Trophoblast cell (in vitro differentiated cells and primary cell): ENCODE measurements around the gene GNAL.

ENCODE experiments used
- DNase-seq, 2 donors: peaks; one replicate each; pipeline ENCODE4 v3.0.0-alpha.2; 2016
- H2AFZ ChIP-seq: 2 replicates; pipeline ENCODE4 v1.6.1; 2013; ENCODE audit warnings: low read length, moderate library complexity, mild to moderate bottlenecking; ENCODE audit not compliant: insufficient read depth, poor library complexity
- H2AK5ac ChIP-seq: 2 replicates; pipeline ENCODE4 v1.6.1; 2013; ENCODE audit warnings: mild to moderate bottlenecking, low read length
- H2BK120ac ChIP-seq: 2 replicates; pipeline ENCODE4 v1.6.1; 2013; ENCODE audit warnings: low read length, mild to moderate bottlenecking, moderate library complexity; ENCODE audit not compliant: insufficient read depth, poor library complexity
- H2BK12ac ChIP-seq: 2 replicates; pipeline ENCODE4 v1.6.1; 2013; ENCODE audit warnings: mild to moderate bottlenecking, low read length, moderate library complexity
- H2BK5ac ChIP-seq: 2 replicates; pipeline ENCODE4 v1.6.1; 2013; ENCODE audit warnings: low read length, low read depth, moderate library complexity, mild to moderate bottlenecking; ENCODE audit not compliant: poor library complexity
- H3K14ac ChIP-seq: 2 replicates; pipeline ENCODE4 v1.6.1; 2013; ENCODE audit warnings: mild to moderate bottlenecking, low read length
- H3K18ac ChIP-seq: 2 replicates; pipeline ENCODE4 v1.6.1; 2013; ENCODE audit warnings: mild to moderate bottlenecking, low read length
- H3K23ac ChIP-seq: 2 replicates; pipeline ENCODE4 v1.6.1; 2013; ENCODE audit warnings: low read length
- H3K27ac ChIP-seq: 2 replicates; pipeline ENCODE4 v1.5.1; 2013; ENCODE audit warnings: low read depth, mild to moderate bottlenecking, inconsistent platforms, low read length, moderate library complexity
- H3K27me3 ChIP-seq: 2 replicates; pipeline ENCODE4 v1.6.1; 2013; ENCODE audit warnings: inconsistent platforms, mild to moderate bottlenecking, low read length, moderate library complexity; ENCODE audit not compliant: insufficient read depth
- H3K36me3 ChIP-seq, 2 experiments: 1 replicate in 1 of 2; 2 replicates in 1 of 2; pipeline ENCODE4 v1.6.1; 2013; ENCODE audit warnings: low read length in 2 of 2, mild to moderate bottlenecking in 2 of 2, moderate library complexity in 1 of 2; ENCODE audit not compliant: insufficient read depth in 2 of 2, control insufficient read depth in 1 of 2
- H3K4ac ChIP-seq: 2 replicates; pipeline ENCODE4 v1.6.1; 2013; ENCODE audit warnings: low read depth, mild to moderate bottlenecking, low read length, moderate library complexity
- H3K4me1 ChIP-seq, 2 experiments: 1 replicate in 1 of 2; 2 replicates in 1 of 2; pipeline ENCODE4 v1.6.1; 2013; ENCODE audit warnings: low read length in 2 of 2, mild to moderate bottlenecking in 2 of 2, moderate library complexity in 1 of 2; ENCODE audit not compliant: insufficient read depth in 2 of 2, control insufficient read depth in 1 of 2
- H3K4me2 ChIP-seq: 2 replicates; pipeline ENCODE4 v1.6.1; 2013; ENCODE audit warnings: inconsistent platforms, mild to moderate bottlenecking, low read length, moderate library complexity
- H3K4me3 ChIP-seq: 2 replicates; pipeline ENCODE4 v1.5.1; 2013; ENCODE audit warnings: mild to moderate bottlenecking, low read depth, low read length, inconsistent platforms
- H3K79me1 ChIP-seq: one replicate; pipeline ENCODE4 v1.6.1; 2013; ENCODE audit warnings: low read length
- H3K79me2 ChIP-seq: 2 replicates; pipeline ENCODE4 v1.6.1; 2013; ENCODE audit warnings: low read length, mild to moderate bottlenecking; ENCODE audit not compliant: control insufficient read depth, insufficient read depth, poor library complexity
- H3K9ac ChIP-seq: 2 replicates; pipeline ENCODE4 v1.6.1; 2013; ENCODE audit warnings: mild to moderate bottlenecking, low read length
- H3K9me3 ChIP-seq: 2 replicates; pipeline ENCODE4 v1.6.1; 2013; ENCODE audit warnings: low read depth, mild to moderate bottlenecking, control low read depth, inconsistent platforms, low read length; ENCODE audit not compliant: insufficient read depth
- H4K12ac ChIP-seq: 2 replicates; pipeline ENCODE4 v1.6.1; 2013; ENCODE audit warnings: low read depth, mild to moderate bottlenecking, low read length, moderate library complexity
- H4K8ac ChIP-seq: 2 replicates; pipeline ENCODE4 v1.6.1; 2013; ENCODE audit warnings: low read depth, mild to moderate bottlenecking, low read length, moderate library complexity
- H4K91ac ChIP-seq: one replicate; pipeline ENCODE4 v1.6.1; 2013; ENCODE audit warnings: low read depth, mild to moderate bottlenecking, low read length, moderate library complexity
- WGBS: extraction: QIAGEN DNeasy Blood & Tissue Kit; methylation state at CpG from one replicate; pipeline ENCODE4 v1.1.7; 2013; ENCODE audit warnings: missing lambda C conversion rate; ENCODE audit not compliant: insufficient read length, insufficient coverage; ENCODE audit errors: extremely low coverage; 5-methylcytosine and 5-hydroxymethylcytosine counted together

The GNAL gene

GRCh38 chr18:11671156-11671555 is 17.9 kb upstream of the GNAL start:
- no peak for DNase-seq
- H2AFZ ChIP-seq, result no peak overlapping the region
- H3K27ac ChIP-seq, result no peak overlapping the region
- no peak overlapping the region for H3K4me2 ChIP-seq
- H3K27me3 ChIP-seq, result no peaks in the 10 kb centered on the region
- WGBS, result no CpG with 5 or more reads among the region's 8 CpGs
- H4K91ac ChIP-seq, result no peak overlapping the region
- no peak overlapping the region for H3K9ac ChIP-seq
- no peak overlapping the region for H3K18ac ChIP-seq
- no peak overlapping the region for H2BK120ac ChIP-seq
- H3K79me1 ChIP-seq, result no peaks in the 10 kb centered on the region
- H2BK5ac ChIP-seq, result no peak overlapping the region
- H3K79me2 ChIP-seq, result no peaks in the 10 kb centered on the region
- no peak overlapping the region for H4K8ac ChIP-seq
- no peak overlapping the region for H2BK12ac ChIP-seq
- no peak overlapping the region for H3K23ac ChIP-seq
- H3K14ac ChIP-seq, result no peak overlapping the region
- no peak overlapping the region for H3K4ac ChIP-seq
- H3K4me1 ChIP-seq, result no peaks in the 10 kb centered on the region
- H3K36me3 ChIP-seq, result no peaks in the 10 kb centered on the region
- H3K4me3 ChIP-seq, result no peak overlapping the region
- H3K9me3 ChIP-seq, result no peaks in the 10 kb centered on the region
- no peak overlapping the region for H4K12ac ChIP-seq
- no peak overlapping the region for H2AK5ac ChIP-seq

GRCh38 chr18:11672198-11672597 is 16.9 kb upstream of the GNAL start:
- Histone ChIP-seq H3K36me3 (no peaks in the 10 kb centered on the region), H3K79me2 (no peaks in the 10 kb centered on the region), H4K8ac (no peak overlapping the region), H3K27me3 (no peaks in the 10 kb centered on the region), H2BK12ac (no peak overlapping the region), H4K91ac (no peak overlapping the region), H3K27ac (no peak overlapping the region), H3K23ac (no peak overlapping the region), H3K4me1 (no peaks in the 10 kb centered on the region), H3K9ac (no peak overlapping the region), H3K4me2 (no peak overlapping the region), H3K18ac (no peak overlapping the region), H4K12ac (no peak overlapping the region), H3K79me1 (no peaks in the 10 kb centered on the region), H3K9me3 (no peaks in the 10 kb centered on the region), H3K4me3 (no peak overlapping the region), H2AFZ (no peak overlapping the region), H3K14ac (no peak overlapping the region), H2AK5ac (no peak overlapping the region), H2BK120ac (no peak overlapping the region), H3K4ac (no peak overlapping the region), H2BK5ac (no peak overlapping the region)
- no peak for DNase-seq
- WGBS, result no CpG with 5 or more reads among the region's 8 CpGs

DNA sequence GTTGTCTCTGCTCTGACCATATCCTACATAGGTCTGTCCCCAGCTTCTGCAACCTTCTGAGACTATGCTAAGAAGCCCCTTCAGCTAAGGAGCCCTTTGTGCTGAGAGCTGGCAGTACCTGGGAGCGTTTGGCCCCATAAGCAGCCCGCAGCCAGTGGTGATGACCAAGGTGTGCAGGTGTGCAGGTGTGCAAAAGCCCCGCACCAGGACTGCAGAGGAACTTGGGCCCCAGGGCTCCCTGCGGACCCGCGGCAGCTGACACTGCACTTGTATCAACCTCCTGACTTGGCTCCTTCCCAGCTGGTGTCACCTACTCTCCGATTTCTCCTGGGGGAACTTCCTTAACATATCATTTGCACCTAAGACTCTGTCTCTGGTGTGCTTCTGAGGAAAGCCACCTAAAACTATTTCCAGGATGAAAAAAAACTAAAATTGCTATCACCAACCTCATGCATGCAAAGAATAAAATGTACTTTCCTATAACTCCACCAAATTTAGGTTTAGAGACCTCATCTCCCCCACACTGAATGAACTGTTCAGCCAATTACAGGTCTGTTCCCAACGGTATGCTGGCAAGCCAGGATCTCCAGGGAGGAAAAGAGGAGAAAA is 16.1 kb upstream of the GNAL start:
- H4K91ac ChIP-seq, result no peak overlapping the region
- H2AFZ ChIP-seq, result no peak overlapping the region
- H3K79me1 ChIP-seq, result no peaks in the 10 kb centered on the region
- no peaks in the 10 kb centered on the region for H3K36me3 ChIP-seq
- no peak overlapping the region for H3K14ac ChIP-seq
- no peak overlapping the region for H3K4ac ChIP-seq
- H4K12ac ChIP-seq, result no peak overlapping the region
- no peak overlapping the region for H4K8ac ChIP-seq
- DNase-seq, result no peak
- no peak overlapping the region for H2BK12ac ChIP-seq
- H3K4me2 ChIP-seq, result no peak overlapping the region
- no peaks in the 10 kb centered on the region for H3K79me2 ChIP-seq
- no peaks in the 10 kb centered on the region for H3K27me3 ChIP-seq
- WGBS, result no CpG with 5 or more reads among the region's 8 CpGs
- H3K4me3 ChIP-seq, result no peak overlapping the region
- H2BK120ac ChIP-seq, result no peak overlapping the region
- H3K4me1 ChIP-seq, result no peaks in the 10 kb centered on the region
- H3K9me3 ChIP-seq, result no peaks in the 10 kb centered on the region
- H3K27ac ChIP-seq, result no peak overlapping the region
- H2AK5ac ChIP-seq, result no peak overlapping the region
- no peak overlapping the region for H3K18ac ChIP-seq
- no peak overlapping the region for H3K23ac ChIP-seq
- H2BK5ac ChIP-seq, result no peak overlapping the region
- no peak overlapping the region for H3K9ac ChIP-seq

DNA sequence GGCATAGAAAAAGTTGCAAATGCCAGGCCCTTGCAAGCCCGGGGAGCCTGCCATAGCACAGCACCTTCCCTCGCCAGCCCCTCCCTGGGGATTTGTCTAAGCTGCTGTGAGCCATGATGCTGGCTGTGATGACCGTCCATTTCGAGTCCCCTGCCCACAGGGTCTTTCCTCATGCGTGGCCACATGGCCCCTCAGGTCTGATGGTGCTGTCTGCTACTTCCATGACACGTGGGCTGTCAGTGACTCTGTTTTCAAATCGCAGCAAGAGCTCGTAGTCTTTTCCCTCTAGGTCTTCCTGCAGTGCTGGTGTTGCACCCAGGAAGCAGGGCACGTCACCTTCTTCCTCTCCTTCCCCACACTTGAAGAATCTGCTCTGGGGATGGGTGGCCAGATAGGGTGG is 15.5 kb upstream of the GNAL start:
- no CpG with 5 or more reads among the region's 9 CpGs for WGBS
- Histone ChIP-seq H4K91ac (no peak overlapping the region), H2BK5ac (no peak overlapping the region), H3K14ac (no peak overlapping the region), H3K4me2 (no peak overlapping the region), H4K12ac (no peak overlapping the region), H3K4me3 (no peak overlapping the region), H3K79me1 (no peaks in the 10 kb centered on the region), H3K9ac (no peak overlapping the region), H3K4me1 (no peaks in the 10 kb centered on the region), H2BK12ac (no peak overlapping the region), H4K8ac (no peak overlapping the region), H3K23ac (no peak overlapping the region), H2BK120ac (no peak overlapping the region), H3K27me3 (no peaks in the 10 kb centered on the region), H2AFZ (no peak overlapping the region), H3K27ac (no peak overlapping the region), H2AK5ac (no peak overlapping the region), H3K4ac (no peak overlapping the region), H3K9me3 (no peaks in the 10 kb centered on the region), H3K36me3 (no peaks in the 10 kb centered on the region), H3K18ac (no peak overlapping the region), H3K79me2 (no peaks in the 10 kb centered on the region)
- no peak for DNase-seq
